CMK (cell line): ENCODE results near the gene MARCHF6.
A peak's percentile ranks its signal among the peaks of the same experiment; 100 is the strongest.
"Not testable (repeated sequence)": the region's sequence is repeated elsewhere in the genome, so short reads cannot be mapped to it uniquely, and the experiment has no call there.

Source experiments
- DNase-seq: peaks from one replicate; pipeline ENCODE4 v3.0.0-alpha.2; 2010; ENCODE audit warnings: low read depth

Gene MARCHF6

GRCh38 chr5:10353241-10354047, at the start of gene MARCHF6:
MARCHF6 (plus strand) TSS chr5:10353695; CDS start chr5:10353899, 204 bp downstream.
- DNase-seq = peak; percentile 86

- DNase-seq = no peak
Measured at GRCh38 chr5:10303699-10304170, 49.8 kb upstream of the MARCHF6 start.

GRCh38 chr5:10304932-10305331, 48.6 kb upstream of the MARCHF6 start:
- DNase-seq = no peak

- DNase-seq = no peak
Measured at GRCh38 chr5:10306114-10306513, 47.4 kb upstream of the MARCHF6 start.

- no peak for DNase-seq
Measured at GRCh38 chr5:10306806-10307205, 46.7 kb upstream of the MARCHF6 start.

- peak; percentile 87 for DNase-seq
Measured at GRCh38 chr5:10307206-10308148, 46.0 kb upstream of the MARCHF6 start, which contains the start of gene CMBL. CMBL (minus strand) TSS chr5:10307902; CDS start chr5:10290762, 17,140 bp downstream.

GRCh38 chr5:10308844-10309243, 44.7 kb upstream of the MARCHF6 start:
- no peak for DNase-seq

- DNase-seq = no peak
Measured at GRCh38 chr5:10310066-10310779, 43.3 kb upstream of the MARCHF6 start.

- DNase-seq = not testable (repeated sequence)
Measured at GRCh38 chr5:10310835-10311570, 42.5 kb upstream of the MARCHF6 start.

GRCh38 chr5:10311595-10312425, 41.7 kb upstream of the MARCHF6 start:
- DNase-seq = no peak

GRCh38 chr5:10315201-10315600, 38.3 kb upstream of the MARCHF6 start:
- DNase-seq = no peak

GRCh38 chr5:10315824-10316509, 37.5 kb upstream of the MARCHF6 start:
- no peak for DNase-seq

- no peak for DNase-seq
Measured at GRCh38 chr5:10317825-10318682, 35.4 kb upstream of the MARCHF6 start.

- no peak for DNase-seq
Measured at GRCh38 chr5:10319202-10319851, 34.2 kb upstream of the MARCHF6 start.

- DNase-seq = peak; percentile 75
Measured at GRCh38 chr5:10320793-10321192, 32.7 kb upstream of the MARCHF6 start.

- no peak for DNase-seq
Measured at GRCh38 chr5:10321882-10322281, 31.6 kb upstream of the MARCHF6 start.

- no peak for DNase-seq
Measured at GRCh38 chr5:10323588-10324488, 29.7 kb upstream of the MARCHF6 start.
